ENCODE results near the gene CPB1.

The CPB1 gene

DNA sequence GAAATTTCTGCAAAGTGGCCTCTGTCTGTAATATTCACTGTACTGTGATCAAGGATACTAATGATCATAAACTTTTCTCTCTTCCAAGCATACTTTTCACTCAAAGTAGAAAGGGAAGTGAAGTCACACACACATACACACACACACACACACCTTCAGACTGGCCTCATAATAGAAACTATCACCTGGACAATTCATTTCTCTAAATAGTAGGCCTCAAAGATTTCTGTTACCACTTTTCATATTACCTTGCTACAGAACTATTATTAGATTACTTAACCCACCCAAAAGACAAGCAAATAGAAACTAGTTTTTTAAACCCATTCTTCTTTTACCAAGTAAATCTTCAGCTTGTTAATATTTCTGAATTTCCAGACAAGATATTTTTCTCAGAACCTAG lies 12.2 kb downstream of the CPB1 start:
- H3K4me3 ChIP-seq (ENCODE audit: low read length) = no peak overlapping the region
- no peaks in the 10 kb centered on the region for H3F3A ChIP-seq (ENCODE audit: control insufficient read depth, insufficient read depth)
- H3K9me3 ChIP-seq (ENCODE audit: control insufficient read depth, insufficient read depth, low read length) = no peaks in the 10 kb centered on the region
- H3K27ac ChIP-seq (ENCODE audit: low read depth, low read length) = no peak overlapping the region
- no peaks in the 10 kb centered on the region for H3K9me2 ChIP-seq (replicated peaks; ENCODE audit: control insufficient read depth, low read length)
- H3K36me3 ChIP-seq (ENCODE audit: control insufficient read depth, low read length) = no peaks in the 10 kb centered on the region
- H3K4me2 ChIP-seq (ENCODE audit: low read length) = no peak overlapping the region
- no peaks in the 10 kb centered on the region for H3K27me3 ChIP-seq (ENCODE audit: control insufficient read depth, low read length)
- TF ChIP-seq EZH2phosphoT487 (IDR thresholded peaks at IDR 0.05; ENCODE audit: borderline replicate concordance, low read length) = no peak
- TF ChIP-seq, protein P1, sequence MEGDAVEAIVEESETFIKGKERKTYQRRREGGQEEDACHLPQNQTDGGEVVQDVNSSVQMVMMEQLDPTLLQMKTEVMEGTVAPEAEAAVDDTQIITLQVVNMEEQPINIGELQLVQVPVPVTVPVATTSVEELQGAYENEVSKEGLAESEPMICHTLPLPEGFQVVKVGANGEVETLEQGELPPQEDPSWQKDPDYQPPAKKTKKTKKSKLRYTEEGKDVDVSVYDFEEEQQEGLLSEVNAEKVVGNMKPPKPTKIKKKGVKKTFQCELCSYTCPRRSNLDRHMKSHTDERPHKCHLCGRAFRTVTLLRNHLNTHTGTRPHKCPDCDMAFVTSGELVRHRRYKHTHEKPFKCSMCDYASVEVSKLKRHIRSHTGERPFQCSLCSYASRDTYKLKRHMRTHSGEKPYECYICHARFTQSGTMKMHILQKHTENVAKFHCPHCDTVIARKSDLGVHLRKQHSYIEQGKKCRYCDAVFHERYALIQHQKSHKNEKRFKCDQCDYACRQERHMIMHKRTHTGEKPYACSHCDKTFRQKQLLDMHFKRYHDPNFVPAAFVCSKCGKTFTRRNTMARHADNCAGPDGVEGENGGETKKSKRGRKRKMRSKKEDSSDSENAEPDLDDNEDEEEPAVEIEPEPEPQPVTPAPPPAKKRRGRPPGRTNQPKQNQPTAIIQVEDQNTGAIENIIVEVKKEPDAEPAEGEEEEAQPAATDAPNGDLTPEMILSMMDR (IDR thresholded peaks at IDR 0.05; ENCODE audit: low read depth, low read length, poor library complexity, severe bottlenecking) = no peak
- no peaks in the 10 kb centered on the region for H3K4me1 ChIP-seq (ENCODE audit: control insufficient read depth, low read length)
- no peaks in the 10 kb centered on the region for H4K20me1 ChIP-seq (ENCODE audit: control insufficient read depth, insufficient read depth, low read depth, low read length)
- H3K79me2 ChIP-seq (ENCODE audit: control insufficient read depth, low read length) = no peaks in the 10 kb centered on the region

DNA sequence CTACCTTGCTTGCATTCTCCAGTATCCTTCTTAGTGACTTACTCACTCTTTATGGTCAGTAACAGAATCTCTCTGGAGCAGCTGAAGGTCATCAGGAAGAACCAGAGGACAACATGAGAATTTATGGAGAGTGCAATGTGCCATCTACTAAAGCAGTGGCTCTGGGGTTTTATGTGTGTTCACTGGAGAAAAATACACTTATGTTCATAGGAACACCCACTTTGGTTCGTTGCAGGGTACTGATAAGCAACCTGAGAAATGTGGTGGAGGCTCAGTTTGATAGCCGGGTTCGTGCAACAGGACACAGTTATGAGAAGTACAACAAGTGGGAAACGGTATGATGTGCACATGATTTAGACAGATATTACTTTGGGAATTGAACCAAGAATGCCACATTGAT lies 12.8 kb downstream of the CPB1 start:
- TF ChIP-seq, protein P1 (IDR thresholded peaks at IDR 0.05; ENCODE audit: low read depth, low read length, poor library complexity, severe bottlenecking) = no peak
- H3K27me3 ChIP-seq (ENCODE audit: control insufficient read depth, low read length) = no peaks in the 10 kb centered on the region

GRCh38 chr3:148845756-148846395 lies 18.3 kb downstream of the CPB1 start:
- H3K36me3 ChIP-seq (ENCODE audit: control insufficient read depth, low read length) = no peaks in the 10 kb centered on the region
- H3K79me2 ChIP-seq (ENCODE audit: control insufficient read depth, low read length) = no peaks in the 10 kb centered on the region
- H3K4me1 ChIP-seq (ENCODE audit: control insufficient read depth, low read length) = no peaks in the 10 kb centered on the region
- TF ChIP-seq EZH2phosphoT487 (IDR thresholded peaks at IDR 0.05; ENCODE audit: borderline replicate concordance, low read length) = no peak
- TF ChIP-seq, protein P1 (IDR thresholded peaks at IDR 0.05; ENCODE audit: low read depth, low read length, poor library complexity, severe bottlenecking) = no peak
- H4K20me1 ChIP-seq (ENCODE audit: control insufficient read depth, insufficient read depth, low read depth, low read length) = no peaks in the 10 kb centered on the region
- no peak overlapping the region for H3K27ac ChIP-seq (ENCODE audit: low read depth, low read length)
- H3K9me2 ChIP-seq (replicated peaks; ENCODE audit: control insufficient read depth, low read length) = no peaks in the 10 kb centered on the region
- H3K27me3 ChIP-seq (ENCODE audit: control insufficient read depth, low read length) = no peaks in the 10 kb centered on the region
- no peaks in the 10 kb centered on the region for H3K9me3 ChIP-seq (ENCODE audit: control insufficient read depth, insufficient read depth, low read length)
- H3F3A ChIP-seq (ENCODE audit: control insufficient read depth, insufficient read depth) = no peaks in the 10 kb centered on the region
- H3K4me2 ChIP-seq (ENCODE audit: low read length) = no peak overlapping the region
- no peak overlapping the region for H3K4me3 ChIP-seq (ENCODE audit: low read length)

More for the DNA sequence above, 12.8 kb downstream of the CPB1 start:
- H3K4me3 ChIP-seq (ENCODE audit: low read length) = no peak overlapping the region
- H3K9me2 ChIP-seq (replicated peaks; ENCODE audit: control insufficient read depth, low read length) = no peaks in the 10 kb centered on the region
- H3K27ac ChIP-seq (ENCODE audit: low read depth, low read length) = no peak overlapping the region
- H3K9me3 ChIP-seq (ENCODE audit: control insufficient read depth, insufficient read depth, low read length) = no peaks in the 10 kb centered on the region
- no peaks in the 10 kb centered on the region for H3K4me1 ChIP-seq (ENCODE audit: control insufficient read depth, low read length)
- H3K4me2 ChIP-seq (ENCODE audit: low read length) = no peak overlapping the region
- H3K79me2 ChIP-seq (ENCODE audit: control insufficient read depth, low read length) = no peaks in the 10 kb centered on the region
- H4K20me1 ChIP-seq (ENCODE audit: control insufficient read depth, insufficient read depth, low read depth, low read length) = no peaks in the 10 kb centered on the region
- H3K36me3 ChIP-seq (ENCODE audit: control insufficient read depth, low read length) = no peaks in the 10 kb centered on the region
- no peaks in the 10 kb centered on the region for H3F3A ChIP-seq (ENCODE audit: control insufficient read depth, insufficient read depth)
